ENCODE data around the gene FILIP1.

DNA sequence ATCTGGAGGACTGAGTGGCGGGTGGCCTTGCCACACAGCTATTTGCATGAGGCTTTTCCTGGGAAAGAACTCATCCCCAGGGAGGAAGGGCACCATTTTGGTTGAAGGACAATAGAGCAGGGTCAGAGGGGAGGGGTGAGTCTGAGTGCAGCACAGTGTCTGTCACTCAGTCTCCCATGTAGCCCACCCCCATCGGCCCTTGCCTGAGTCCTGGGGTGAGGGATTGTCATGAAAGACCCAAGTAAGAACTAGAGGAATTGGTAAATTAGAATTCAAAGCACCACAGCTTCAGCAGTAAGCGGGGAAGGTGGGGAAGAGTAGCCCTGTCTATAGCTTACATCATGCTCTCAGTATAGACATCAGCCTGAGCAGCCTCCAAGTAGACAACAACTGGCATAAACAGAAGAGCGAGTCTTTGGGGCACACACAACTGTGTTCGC, 118.6 kb downstream of the FILIP1 start:
- TF ChIP-seq, protein P1, sequence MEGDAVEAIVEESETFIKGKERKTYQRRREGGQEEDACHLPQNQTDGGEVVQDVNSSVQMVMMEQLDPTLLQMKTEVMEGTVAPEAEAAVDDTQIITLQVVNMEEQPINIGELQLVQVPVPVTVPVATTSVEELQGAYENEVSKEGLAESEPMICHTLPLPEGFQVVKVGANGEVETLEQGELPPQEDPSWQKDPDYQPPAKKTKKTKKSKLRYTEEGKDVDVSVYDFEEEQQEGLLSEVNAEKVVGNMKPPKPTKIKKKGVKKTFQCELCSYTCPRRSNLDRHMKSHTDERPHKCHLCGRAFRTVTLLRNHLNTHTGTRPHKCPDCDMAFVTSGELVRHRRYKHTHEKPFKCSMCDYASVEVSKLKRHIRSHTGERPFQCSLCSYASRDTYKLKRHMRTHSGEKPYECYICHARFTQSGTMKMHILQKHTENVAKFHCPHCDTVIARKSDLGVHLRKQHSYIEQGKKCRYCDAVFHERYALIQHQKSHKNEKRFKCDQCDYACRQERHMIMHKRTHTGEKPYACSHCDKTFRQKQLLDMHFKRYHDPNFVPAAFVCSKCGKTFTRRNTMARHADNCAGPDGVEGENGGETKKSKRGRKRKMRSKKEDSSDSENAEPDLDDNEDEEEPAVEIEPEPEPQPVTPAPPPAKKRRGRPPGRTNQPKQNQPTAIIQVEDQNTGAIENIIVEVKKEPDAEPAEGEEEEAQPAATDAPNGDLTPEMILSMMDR (conservative IDR thresholded peaks at IDR 0.05; ENCODE audit: low read depth, low read length): no peak
- no peak for TF ChIP-seq EZH2phosphoT487 (IDR thresholded peaks at IDR 0.05; ENCODE audit: borderline replicate concordance, low read length)
